CD4-positive, alpha-beta T cell treated with Interleukin-4 for 4 hours (primary cell): ENCODE results near the gene HIVEP3.

Experiments used
- DNase-seq: peaks from one replicate; pipeline ENCODE4 v3.0.0-alpha.2; 2020

The HIVEP3 gene

DNA sequence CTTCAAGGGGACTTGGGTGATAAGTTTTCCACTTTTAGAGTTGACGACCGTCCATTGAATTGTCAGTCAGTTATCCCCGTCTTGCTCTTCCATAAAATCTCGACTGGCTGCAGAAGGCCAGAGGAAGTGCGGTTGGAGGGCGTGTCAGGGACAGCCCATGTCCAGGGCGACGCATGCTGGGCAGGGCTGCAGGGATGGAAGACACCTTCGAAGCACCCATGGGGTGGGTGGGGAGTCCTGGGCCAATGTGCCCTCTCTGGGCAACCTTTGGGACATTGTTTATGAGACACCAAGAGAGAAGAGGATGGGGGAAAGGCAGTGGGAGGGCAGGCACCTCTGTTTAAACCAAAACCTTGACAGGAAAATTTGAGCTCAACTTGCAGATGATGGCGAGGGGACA lies 395.7 kb downstream of the HIVEP3 start:
- DNase-seq = no peak

DNA sequence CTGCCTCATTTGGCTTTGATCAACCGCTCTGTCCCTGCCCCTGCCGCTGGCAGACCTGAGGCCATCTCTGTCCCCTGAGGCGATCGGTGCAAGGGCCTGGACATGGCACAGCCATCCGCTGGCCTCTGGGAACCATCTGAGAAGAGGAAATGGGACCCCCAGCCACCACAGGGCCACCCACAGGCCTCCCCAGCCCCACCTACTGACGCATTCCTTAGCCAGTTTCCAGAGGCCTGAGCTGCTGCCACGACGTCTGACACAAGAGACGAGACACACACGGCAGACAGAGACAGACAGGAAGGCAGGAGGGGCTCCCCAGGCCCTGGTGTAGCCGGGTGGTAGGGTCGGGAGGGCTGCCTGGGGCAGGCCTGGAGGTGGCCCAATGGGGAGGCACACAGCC lies 397.0 kb downstream of the HIVEP3 start:
- no peak for DNase-seq

- no peak for DNase-seq
These were observed 397.6 kb downstream of the HIVEP3 start for GRCh38 chr1:41520951-41521752.

DNA sequence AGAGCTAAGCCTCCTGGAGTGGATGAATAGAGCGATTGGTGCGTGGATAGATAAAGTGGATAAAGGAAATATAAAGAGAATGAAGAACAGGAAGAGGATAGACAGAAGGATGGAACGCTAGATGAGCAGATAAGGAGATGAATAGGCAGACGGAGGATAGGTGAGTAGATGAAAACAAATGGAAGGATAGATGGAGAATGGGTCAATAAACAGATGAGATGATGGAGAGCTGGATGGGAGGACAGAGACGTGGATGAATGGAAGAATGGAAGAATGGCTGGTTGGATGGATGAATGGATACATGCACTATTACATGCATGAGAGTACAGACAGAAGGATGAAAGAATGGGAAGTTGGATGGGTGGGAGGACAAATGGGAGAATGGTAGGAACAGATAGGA lies 399.1 kb downstream of the HIVEP3 start:
- DNase-seq = no peak

DNA sequence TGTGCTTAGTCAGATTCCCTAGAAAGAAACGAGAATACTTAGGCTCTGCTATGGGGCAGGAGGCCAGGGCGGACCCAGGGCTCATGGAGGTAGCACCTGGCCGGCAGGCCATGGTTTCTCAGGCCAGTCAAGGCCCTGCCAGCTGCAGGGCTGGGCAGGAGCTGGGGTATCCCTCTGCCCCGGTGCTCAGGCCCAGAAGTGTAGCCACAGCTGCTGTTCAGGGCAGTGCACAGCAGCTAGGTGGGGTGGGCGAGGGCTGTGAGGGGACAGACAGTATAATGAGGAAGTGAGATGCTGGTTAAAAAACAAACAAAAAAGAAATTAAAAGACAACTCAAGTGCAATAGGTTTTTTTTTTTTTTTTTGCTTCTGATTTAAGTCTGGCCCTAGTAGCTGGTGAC lies 400.3 kb downstream of the HIVEP3 start:
- no peak for DNase-seq

- no peak for DNase-seq
These were observed 401.7 kb downstream of the HIVEP3 start for GRCh38 chr1:41517062-41517438.

- DNase-seq = peak; percentile 23
These were observed 402.3 kb downstream of the HIVEP3 start for GRCh38 chr1:41516168-41517061.

GRCh38 chr1:41515778-41516167 lies 402.9 kb downstream of the HIVEP3 start:
- DNase-seq = no peak

GRCh38 chr1:41515131-41515678 lies 403.5 kb downstream of the HIVEP3 start:
- DNase-seq = no peak

DNA sequence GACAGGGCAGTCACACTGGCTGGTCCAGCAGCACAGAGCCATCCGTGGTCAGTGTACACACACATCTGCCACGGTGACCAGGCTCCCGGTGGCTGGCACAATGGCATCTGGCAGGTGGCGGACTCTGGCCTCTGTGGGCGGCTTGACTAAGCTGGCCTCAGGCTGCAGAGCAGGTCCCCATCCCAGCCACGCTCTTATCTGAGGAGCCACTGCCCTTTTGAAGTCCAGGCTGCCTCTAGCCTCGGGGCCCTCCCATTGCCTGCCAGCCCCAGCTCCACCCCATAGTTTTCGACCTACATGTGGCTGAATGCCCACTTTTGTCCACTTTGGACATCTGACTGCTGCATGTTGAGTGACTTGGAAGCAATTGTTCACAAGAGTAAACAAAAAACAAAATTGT lies 404.3 kb downstream of the HIVEP3 start:
- DNase-seq = no peak

GRCh38 chr1:41513383-41513735 lies 405.4 kb downstream of the HIVEP3 start:
- no peak for DNase-seq

- no peak for DNase-seq
These were observed 405.9 kb downstream of the HIVEP3 start for GRCh38 chr1:41512701-41513382.

GRCh38 chr1:41511239-41511540 lies 407.5 kb downstream of the HIVEP3 start:
- DNase-seq = no peak

- DNase-seq = no peak
These were observed 408.0 kb downstream of the HIVEP3 start for GRCh38 chr1:41510531-41511238.

GRCh38 chr1:41509270-41509671 lies 409.5 kb downstream of the HIVEP3 start:
- DNase-seq = no peak

DNA sequence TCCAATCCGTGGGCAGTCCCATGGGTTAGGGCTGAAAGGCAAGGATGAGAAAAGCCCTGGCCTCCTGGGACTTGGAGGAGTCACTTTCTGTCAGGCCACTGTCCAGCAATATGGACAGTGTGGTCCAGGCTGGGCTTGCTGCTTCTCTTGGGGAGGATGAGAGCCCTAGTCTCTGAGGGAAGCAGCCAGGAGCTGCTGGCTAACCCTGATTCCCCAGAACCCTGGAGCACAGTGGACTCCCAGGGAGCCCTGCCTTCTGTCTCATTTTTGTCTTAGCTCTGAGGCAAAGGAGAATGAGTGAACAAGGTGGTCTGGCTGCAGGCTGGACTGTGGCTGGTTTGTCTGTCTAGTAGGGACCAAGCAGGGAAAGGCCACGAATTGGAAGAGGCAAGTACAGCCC lies 410.4 kb downstream of the HIVEP3 start:
- no peak for DNase-seq

DNA sequence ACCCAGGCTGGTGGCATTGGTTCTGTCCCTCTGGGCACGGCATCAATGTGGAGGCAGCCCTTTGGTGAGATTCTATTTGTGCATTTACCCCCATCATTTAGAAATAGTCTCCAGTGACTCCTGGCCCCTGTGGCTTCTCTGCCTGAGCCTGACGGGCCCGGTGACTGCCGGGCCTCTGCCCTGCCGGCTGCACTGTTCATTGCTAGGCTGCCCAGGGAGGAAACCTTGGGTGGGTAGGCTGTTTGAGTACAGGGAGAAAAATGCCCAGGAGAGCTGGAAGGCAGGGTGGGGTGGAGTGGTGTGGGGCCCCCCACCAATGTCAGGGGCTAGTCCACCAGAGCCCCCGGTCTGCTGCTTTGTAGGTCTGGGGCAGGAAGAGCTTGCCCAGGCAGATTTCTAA lies 410.9 kb downstream of the HIVEP3 start:
- no peak for DNase-seq

GRCh38 chr1:41507110-41507720 lies 411.5 kb downstream of the HIVEP3 start:
- DNase-seq = no peak

DNA sequence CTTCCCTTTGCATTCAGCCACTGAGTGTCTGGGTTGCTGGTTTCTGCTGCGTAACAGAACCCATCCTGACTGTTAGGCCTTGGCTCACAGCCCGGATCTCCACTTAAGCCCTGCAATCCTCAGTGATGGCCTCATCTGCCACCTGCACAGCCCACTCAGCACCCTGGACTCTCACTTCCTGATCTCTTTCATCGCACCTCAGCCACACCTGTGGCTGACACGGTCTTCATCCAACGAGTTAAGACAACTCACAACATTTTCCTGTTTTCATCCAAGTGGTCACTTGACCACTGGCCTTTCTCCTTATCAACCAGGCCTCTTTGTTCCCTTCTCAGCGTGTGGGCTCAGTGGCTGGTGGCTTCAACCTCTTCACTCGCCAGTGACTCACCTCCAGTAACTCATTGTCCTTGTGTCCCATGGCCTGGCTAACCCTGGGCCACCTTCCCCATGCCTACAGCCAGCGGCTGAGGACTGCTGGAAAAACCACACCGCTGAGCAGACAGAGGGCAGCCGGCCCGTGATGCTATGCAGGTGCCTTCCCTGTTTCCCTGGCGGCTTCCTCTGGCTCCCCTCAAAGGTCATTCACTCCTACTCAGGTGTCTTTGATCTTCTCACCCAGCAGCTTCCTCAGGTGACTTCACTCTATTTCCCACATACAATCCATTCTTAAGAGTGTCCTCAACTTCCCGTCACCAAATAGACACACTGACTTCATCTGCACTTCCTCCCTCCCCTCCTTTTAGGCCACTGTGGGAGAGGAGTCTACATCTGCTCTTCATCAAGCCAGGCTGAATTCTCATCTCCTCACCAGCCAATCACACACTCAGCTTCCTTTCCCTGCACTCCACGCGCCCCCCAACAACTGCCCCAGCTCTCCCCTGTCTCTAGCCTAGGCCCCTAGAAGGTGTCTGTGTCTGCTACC lies 414.3 kb downstream of the HIVEP3 start:
- DNase-seq = no peak

DNA sequence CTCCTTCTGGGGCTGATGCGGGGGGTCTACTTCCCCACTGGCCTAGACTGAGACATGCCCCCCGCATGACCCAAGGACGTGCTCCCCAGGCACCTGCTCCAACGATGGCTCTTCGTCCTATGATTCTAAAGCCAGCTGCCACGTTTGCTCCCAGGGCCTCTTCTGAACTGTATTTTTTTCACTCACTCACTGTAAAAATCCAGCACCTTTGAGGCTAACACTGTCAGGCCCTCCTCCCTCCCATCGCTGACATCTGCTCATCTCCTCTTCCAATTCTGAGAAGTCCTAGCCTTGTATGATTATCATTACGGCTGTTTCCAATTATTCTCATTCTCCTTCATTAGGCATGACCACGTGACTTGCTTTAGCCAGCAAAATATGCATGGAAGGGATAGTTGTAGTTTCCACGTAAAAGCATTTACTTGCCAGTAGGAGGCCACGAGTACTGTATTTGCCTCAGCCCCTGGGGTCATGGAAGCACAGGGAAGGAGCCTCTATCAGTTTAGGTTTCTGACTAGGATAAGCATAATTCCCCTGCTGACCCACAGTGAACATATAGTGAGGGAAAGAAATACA lies 415.1 kb downstream of the HIVEP3 start:
- no peak for DNase-seq

GRCh38 chr1:41502912-41503311 lies 415.8 kb downstream of the HIVEP3 start:
- no peak for DNase-seq
